ENCODE data around the gene ZNF593OS. TPM values are rescaled to one million over a fixed set of nuclear protein-coding genes. Genes with fewer than 3 reads are reported as not detected.

Gene ZNF593OS
- total RNA-seq, 1 donor from 2014 or later: not detected

DNA sequence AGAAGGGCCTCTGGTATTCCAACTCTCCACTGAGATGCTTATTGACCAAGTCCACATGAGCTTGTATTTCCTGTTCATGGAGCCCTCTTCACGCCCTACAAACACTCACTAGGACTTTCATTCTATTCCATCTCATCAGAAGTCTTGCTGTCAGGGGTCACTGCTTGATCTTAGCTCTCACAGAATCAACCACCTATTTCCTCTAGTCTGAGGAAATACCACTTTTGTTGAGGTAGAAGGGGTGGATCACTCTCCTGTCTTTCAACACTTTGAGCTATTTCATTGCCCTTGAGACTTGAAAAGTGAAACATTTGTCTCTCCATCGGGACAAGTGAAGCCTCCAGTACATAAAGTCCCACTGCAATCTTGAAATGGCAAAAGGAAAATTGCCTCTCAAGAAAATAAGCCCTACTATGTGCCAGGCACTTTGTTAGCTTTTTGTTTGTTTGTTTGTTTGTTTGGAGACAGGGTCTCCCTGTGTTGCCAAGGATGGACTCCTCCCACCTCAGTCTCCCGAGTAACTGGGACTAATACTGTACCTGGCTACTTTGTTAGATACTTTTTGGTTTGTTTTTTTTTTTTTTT lies 32.6 kb downstream of the ZNF593OS start:
- intact Hi-C loops (cut with DNase I): no loop called here
- DNase-seq (ENCODE audit: missing footprints) (no peak), ATAC-seq (no peak)

GRCh38 chr1:26134466-26134865 lies 37.2 kb downstream of the ZNF593OS start:
- intact Hi-C loops (cut with DNase I): no loop called here

DNA sequence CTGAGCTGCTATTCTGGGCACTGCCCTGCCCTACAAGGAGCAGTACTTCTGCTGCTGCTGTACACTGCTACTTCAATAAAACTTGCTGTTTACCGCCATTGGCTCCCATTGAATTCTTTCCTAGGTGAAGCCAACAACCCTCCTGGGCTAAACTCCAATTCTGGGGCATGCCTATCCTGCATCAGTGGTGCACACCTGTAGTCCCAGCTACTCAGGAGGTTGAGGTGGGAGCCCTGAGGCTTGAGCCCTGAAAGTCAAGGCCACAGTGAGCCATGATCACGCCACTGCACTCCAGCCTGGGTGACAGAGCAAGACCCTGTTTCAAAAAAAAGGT lies 38.8 kb downstream of the ZNF593OS start:
- DNase-seq (ENCODE audit: missing footprints) (no peak), ATAC-seq (no peak)

More at GRCh38 chr1:26134466-26134865, 37.2 kb downstream of the ZNF593OS start:
- DNase-seq (ENCODE audit: missing footprints): no peak
- no peak for ATAC-seq

DNA sequence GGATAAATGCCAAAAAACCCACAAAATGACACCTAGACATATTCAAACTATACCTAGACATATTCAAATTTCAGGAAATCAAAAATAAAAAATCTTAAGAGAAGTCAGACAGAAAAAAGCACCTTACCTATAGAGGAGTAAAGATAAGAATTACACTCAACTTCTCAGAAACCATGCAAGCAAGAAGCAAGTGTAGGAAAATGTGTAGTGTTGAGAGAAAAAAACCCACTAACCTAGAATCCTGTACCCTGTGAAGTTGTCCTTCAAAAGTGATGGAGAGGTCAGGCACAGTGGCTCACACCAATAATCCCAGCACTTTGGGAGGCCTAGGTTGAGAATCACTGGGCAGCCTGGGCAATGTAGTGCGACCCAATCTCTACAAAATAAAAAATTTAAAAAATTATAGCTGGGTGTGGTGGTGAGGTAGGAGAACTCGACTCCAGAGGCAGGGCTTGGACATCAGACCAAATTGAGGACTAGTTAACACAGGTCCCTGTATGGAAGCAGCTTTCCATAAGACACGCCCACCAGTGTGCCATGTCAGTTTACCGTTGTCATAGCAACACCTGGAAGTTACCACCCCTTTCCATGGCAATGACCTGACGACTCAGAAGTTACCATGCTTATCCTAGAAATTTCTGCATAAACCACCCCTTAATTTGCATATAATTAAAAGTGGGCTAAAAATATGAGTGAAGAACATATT lies 39.4 kb downstream of the ZNF593OS start:
- DNase-seq (ENCODE audit: missing footprints) (no peak), ATAC-seq (no peak)
- intact Hi-C loops (cut with DNase I): no loop called here

More for the DNA sequence above, 38.8 kb downstream of the ZNF593OS start:
- intact Hi-C loops (cut with DNase I): no loop called here

- ATAC-seq: no peak
- no peak for DNase-seq (ENCODE audit: missing footprints)
- intact Hi-C loops (cut with DNase I): no loop called here
Measured at GRCh38 chr1:26130695-26131094, 40.9 kb downstream of the ZNF593OS start.

DNA sequence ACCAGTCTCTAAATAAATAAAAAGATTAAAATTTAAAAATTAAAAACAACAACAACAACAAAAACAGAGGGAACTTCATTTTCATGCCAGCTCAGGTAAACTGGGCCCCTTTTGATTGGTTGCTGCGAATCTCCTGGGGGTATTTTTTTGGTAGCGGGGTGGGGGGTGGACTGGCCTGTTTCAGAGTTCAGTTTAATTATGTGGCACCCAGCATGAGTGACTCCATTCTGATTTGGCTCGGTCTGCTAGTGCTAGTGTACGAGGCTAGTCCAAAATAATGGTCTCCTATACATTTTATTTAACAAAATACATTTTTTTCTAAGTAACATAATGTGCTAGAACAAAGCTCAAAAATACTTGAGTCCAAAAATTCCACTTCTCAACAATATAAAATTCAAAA lies 41.9 kb downstream of the ZNF593OS start:
- DNase-seq (ENCODE audit: missing footprints): no peak
- intact Hi-C loops (cut with DNase I): no loop called here

GRCh38 chr1:26127235-26128163 lies 44.1 kb downstream of the ZNF593OS start:
- peak; percentile 26 for ATAC-seq
- intact Hi-C loops (cut with DNase I): no loop called here
- no peak for DNase-seq (ENCODE audit: missing footprints)

More for the DNA sequence above, 41.9 kb downstream of the ZNF593OS start:
- ATAC-seq: no peak

DNA sequence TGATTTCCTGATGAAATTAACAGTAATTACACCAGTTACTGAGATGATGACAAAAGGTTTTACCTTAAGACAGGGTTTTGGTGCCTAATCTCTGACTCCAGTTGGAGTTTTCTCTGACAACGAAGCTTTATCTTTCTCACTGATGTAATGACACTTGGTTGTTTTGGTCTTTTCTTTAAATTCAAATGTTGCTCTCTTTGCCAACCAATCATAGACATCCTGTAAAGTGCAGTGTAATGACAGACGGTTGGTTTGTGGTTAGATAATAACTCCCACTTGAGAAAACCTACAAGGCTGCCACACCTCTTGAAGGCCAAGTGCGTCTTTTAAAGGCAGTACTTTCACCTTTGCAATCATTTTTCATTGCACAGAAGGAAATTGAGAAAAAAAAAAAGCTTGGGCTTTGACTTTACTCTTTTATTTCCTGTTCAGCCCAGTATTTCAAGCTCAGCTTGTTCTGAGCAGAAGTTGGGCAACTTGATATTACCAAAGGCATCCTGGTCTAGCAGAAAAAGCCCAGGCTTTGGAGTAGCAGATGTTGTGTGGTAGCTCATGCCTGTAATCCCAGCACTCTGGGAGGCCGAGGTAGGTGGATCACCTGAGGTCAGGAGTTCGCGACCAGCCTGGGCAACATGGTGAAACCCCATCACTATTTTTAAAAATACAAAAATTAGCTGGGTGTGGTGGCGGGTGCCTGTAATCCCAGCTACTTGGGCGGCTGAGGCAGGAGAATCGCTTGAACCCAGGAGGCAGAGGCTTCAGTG lies 45.1 kb downstream of the ZNF593OS start:
- ATAC-seq: peak; percentile 50

DNA sequence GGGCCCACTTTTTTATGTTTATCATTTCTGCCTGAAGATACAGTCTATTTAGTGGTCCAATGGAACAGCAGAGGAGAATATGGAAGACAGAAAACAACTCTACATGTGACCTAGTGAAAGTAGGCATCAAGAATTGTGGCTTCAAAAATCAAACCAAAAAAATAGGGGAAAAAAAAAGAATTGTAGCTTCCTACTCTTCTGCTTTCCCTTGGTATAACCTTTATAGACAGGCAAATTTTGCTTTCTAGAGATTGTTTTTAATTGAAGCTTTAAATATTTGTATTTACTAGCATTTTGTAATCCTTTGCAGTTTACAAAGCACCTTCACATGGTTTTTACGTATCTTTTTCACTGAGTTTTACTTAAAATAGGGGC lies 45.7 kb downstream of the ZNF593OS start:
- no peak for ATAC-seq
- intact Hi-C loops (cut with DNase I): no loop called here
- DNase-seq (ENCODE audit: missing footprints): no peak

More for the DNA sequence above, 45.1 kb downstream of the ZNF593OS start:
- intact Hi-C loops (cut with DNase I): no loop called here
- DNase-seq (ENCODE audit: missing footprints): no peak

- no peak for ATAC-seq
- intact Hi-C loops (cut with DNase I): no loop called here
- DNase-seq (ENCODE audit: missing footprints): no peak
Measured at GRCh38 chr1:26125382-26125781, 46.2 kb downstream of the ZNF593OS start.

DNA sequence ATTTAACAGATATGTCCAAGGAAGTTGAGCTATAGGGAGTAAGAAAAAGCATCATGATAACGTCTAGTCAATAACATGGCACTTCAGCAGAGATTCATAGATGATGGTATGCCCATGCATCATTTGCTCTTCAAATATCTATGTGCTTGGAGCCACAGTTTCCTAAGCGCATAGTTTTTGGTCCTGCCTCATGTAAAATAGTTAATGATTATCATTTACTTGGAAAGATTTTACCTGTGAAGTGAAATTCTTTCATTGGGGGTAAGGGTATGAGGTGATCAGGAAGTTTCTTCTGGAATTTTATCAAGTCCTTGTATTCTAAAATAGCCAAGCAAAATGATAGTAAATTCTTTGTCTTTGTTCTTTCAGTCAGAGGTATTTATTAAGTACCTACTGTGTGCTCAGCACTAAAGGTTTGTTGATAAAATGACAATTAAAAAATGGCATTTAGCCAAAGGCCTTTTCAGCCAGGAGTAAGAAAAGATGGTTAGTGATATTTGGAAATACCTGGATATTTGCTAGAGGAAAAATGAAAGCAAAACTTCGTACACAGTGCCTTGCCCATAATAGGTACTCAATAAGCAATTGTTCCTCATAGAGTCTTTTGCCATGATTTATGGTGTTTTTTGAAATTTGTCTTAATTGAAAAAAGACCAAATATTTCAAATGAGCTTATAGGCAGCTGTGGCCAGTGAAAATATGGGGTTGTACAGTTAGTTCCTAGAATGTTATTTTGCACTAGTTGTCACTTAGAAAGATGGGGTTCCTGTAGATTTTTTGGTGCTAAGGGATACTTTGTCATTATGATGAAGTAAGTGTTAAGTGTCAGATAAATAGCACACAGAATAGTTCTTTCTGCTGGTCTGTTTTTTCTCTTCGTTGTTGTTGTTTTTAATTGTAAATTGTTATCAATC lies 47.0 kb downstream of the ZNF593OS start:
- DNase-seq (ENCODE audit: missing footprints): no peak
- ATAC-seq: no peak
- intact Hi-C loops (cut with DNase I): loop anchor here (1.0 kb wide), 1 partner anchor 19 kb away; no protein-coding TSS in a partner anchor

DNA sequence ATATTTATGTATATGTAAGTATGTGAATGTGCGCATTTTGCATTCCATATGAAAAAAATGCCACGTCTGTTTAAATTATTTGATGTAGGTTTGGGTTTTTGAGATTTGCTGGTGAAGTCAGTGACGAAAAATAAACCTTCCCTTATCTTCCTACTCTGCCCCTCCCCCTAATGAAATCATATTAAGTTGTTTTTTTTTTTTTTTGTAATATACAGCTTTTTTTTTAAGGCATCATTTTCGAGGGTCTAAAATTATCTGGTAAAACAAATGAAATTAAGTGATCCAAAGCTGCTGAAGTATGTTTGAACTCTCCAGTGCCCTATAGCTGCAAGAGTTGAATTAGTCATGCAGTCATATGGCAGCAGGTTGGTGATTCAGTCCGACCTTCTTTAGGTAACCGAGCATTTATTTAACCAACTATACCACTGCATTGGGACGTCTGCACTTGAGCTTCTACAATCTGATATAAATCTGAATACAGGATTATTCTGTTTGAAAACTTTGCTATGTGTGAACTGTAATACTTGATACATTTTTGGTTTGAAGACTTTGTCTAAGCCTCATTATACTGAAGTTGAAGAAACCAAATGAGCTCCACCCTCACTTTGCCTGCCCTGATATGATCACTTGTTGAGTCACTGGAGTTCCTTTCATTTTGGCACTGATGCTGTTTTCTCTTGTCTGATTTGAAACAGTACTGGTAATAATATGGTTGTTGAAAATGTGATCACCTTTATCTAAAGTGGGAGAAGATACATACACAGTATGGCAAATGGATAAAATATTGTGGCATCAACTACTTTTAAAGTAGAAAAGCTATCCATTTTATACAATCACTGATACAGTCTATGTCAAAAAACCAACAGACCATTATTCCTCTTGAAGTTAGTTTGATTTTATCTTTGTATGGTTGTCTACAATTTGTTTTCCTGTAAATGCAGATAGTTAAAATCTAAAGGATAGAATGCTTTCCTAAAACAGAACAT lies 48.4 kb downstream of the ZNF593OS start:
- no peak for ATAC-seq
- intact Hi-C loops (cut with DNase I): no loop called here
- no peak for DNase-seq (ENCODE audit: missing footprints)

GRCh38 chr1:26121854-26122773 lies 49.5 kb downstream of the ZNF593OS start:
- DNase-seq (ENCODE audit: missing footprints) (no peak), ATAC-seq (no peak)
- intact Hi-C loops (cut with DNase I): no loop called here

DNA sequence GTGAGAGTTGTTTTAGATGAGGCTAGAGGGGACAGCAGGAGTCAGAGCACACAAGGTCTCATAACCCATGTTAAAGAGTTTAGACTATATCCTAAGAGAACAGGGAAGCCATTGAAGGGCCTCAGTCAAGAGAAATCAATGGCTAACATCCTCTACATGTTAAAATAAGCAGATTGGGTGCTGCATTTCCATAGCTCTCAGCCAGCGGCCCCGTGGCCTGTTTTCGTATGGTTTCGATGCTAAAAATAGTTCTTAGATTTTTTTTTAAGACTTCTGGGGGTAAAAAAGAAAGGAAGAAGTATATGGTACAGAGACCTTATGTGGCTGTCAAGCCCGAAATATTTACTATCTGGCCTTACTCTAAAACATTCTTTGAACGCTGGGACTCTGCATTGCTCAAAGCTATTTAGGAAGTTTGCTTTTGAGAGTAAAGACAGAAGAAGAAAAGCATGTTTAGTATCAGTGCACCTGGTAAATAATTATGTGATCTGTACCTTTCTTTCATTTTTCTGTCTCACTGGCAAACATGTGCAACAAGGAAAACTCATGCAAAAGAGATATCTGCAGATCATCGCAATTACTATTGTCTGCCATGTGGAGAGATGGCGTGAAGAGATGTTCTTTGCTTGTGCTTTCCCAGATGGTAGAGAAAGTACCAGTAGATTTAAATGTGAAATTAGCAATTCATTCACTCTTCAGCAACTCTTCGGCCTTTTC lies 51.6 kb downstream of the ZNF593OS start:
- intact Hi-C loops (cut with DNase I): no loop called here
- no peak for ATAC-seq
- DNase-seq (ENCODE audit: missing footprints): no peak

Measured in Right ventricle myocardium inferior (tissue), 1 donor.